Mucosa of rectum (tissue), 2 donors: ENCODE measurements around the gene ZNF527.
A peak's percentile ranks its signal among the peaks of the same experiment; 100 is the strongest.
"Not testable (repeated sequence)": the region's sequence is repeated elsewhere in the genome, so short reads cannot be mapped to it uniquely, and the experiment has no call there.

Source experiments
- H3K27ac ChIP-seq, 2 donors: one replicate each; pipeline ENCODE4 v1.7.0; 2013; ENCODE audit warnings: inconsistent platforms in 2 of 2, low read depth in 2 of 2, low read length in 2 of 2
- H3K27me3 ChIP-seq, 2 donors: one replicate each; pipeline ENCODE4 v1.7.0; 2013; ENCODE audit warnings: low read length in 2 of 2; ENCODE audit not compliant: control insufficient read depth in 2 of 2, insufficient read depth in 2 of 2
- H3K36me3 ChIP-seq, 2 donors: one replicate each; pipeline ENCODE4 v1.7.0; 2013; ENCODE audit warnings: low read length in 2 of 2; ENCODE audit not compliant: control insufficient read depth in 2 of 2, insufficient read depth in 2 of 2
- H3K4me1 ChIP-seq, 2 donors: one replicate each; pipeline ENCODE4 v1.7.0; 2013; ENCODE audit warnings: low read length in 2 of 2, mild to moderate bottlenecking in 1 of 2; ENCODE audit not compliant: control insufficient read depth in 2 of 2, insufficient read depth in 2 of 2
- H3K4me3 ChIP-seq, 2 donors: one replicate each; pipeline ENCODE4 v1.7.0; 2013; ENCODE audit warnings: low read length in 2 of 2
- H3K9ac ChIP-seq, 2 donors: one replicate each; pipeline ENCODE4 v1.7.0; 2013; ENCODE audit warnings: low read length in 2 of 2, low read depth in 1 of 2, mild to moderate bottlenecking in 1 of 2
- H3K9me3 ChIP-seq, 2 donors: one replicate each; pipeline ENCODE4 v1.7.0; 2013; ENCODE audit warnings: low read length in 2 of 2; ENCODE audit not compliant: control insufficient read depth in 2 of 2
- donor health status: healthy.
- donor health status: Normal muscosa, but diverticular disease.

Gene ZNF527

DNA sequence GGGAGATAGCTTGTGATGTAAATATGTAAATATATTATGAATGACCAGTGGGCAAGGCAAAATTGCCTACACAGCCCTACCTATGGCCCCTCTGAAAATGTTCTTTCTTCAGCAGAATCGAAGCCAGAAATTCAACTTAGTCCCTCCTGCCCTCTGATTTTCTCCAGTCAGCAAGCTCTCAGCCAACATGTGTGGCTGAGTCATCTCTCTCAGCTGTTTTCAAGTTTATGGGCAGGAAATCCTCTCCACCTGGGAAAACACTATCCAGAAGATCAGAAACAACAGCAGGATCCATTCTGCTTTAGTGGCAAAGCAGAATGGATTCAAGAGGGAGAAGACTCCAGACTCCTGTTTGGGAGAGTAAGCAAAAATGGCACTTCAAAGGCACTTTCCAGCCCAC, 8.9 kb upstream of the ZNF527 start:
- Histone ChIP-seq H3K9ac (no peak overlapping the region), H3K36me3 (peaks cover 48 to 51% of the 10 kb centered on the region in 2 donors), H3K9me3 (peaks cover 18 to 20% of the 10 kb centered on the region in 2 donors), H3K4me1 (no peaks in the 10 kb centered on the region), H3K27me3 (no peaks in the 10 kb centered on the region), H3K27ac (no peak overlapping the region), H3K4me3 (no peak overlapping the region)

DNA sequence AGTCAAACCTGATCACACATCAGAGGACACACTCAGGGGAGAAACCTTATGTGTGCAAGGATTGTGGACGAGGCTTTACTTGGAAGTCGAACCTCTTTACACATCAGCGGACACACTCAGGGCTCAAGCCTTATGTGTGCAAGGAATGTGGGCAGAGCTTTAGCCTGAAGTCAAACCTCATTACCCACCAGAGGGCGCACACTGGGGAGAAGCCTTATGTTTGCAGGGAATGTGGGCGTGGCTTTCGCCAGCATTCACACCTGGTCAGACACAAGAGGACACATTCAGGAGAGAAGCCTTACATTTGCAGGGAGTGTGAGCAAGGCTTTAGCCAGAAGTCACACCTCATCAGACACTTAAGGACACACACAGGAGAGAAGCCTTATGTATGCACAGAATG, 8.2 kb upstream of the ZNF527 start:
- Histone ChIP-seq H3K36me3 (peaks cover 44 to 47% of the 10 kb centered on the region in 2 donors), H3K4me3 (no peak overlapping the region), H3K4me1 (no peaks in the 10 kb centered on the region), H3K9me3 (peaks cover 18 to 20% of the 10 kb centered on the region in 2 donors), H3K9ac (no peak overlapping the region), H3K27me3 (no peaks in the 10 kb centered on the region), H3K27ac (no peak overlapping the region)

DNA sequence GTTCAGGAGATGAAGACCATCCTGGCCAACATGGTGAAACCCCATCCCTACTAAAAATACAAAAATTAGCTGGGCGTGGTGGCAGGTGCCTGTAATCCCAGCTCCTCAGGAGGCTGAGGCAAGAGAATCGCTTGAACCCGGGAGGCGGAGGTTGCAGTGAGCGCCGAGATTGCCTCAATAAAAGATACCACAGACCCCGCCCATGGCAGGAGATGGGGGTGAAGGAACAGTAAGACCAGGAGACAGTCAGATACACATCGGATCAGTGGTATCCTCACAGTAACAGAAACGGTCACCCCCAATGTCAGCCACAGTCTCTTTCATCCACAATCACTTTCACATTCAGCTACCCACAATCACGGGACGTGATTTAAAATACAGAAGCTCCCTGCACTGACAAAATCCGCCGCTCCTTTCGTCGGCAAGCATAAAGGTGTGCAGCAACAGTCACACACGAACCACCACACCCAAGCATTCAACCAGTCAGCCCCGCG, 466 bp upstream of the ZNF527 start:
- not testable (repeated sequence) for H3K9me3 ChIP-seq, H3K27me3 ChIP-seq, H3K4me1 ChIP-seq, H3K36me3 ChIP-seq
- peak overlapping the region; percentile 60 to 85 for H3K9ac ChIP-seq
- peak overlapping the region; percentile 84 to 85 for H3K27ac ChIP-seq
- peak overlapping the region; percentile 73 to 90 for H3K4me3 ChIP-seq

DNA sequence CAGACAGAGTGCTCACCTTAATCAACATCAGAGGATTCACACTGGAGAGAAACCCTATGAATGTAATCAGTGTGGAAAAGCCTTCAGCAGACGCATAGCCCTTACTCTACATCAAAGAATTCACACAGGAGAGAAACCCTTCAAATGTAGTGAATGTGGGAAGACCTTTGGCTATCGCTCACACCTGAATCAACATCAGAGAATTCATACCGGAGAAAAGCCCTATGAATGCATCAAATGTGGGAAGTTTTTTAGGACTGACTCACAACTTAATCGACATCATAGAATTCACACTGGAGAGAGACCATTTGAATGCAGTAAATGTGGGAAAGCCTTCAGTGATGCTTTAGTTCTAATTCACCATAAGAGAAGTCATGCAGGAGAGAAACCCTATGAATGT, 18.3 kb downstream of the ZNF527 start:
- no peak overlapping the region for H3K27ac ChIP-seq
- no peak overlapping the region for H3K4me3 ChIP-seq
- H3K9me3 ChIP-seq: peaks cover 54 to 71% of the 10 kb centered on the region in 2 donors
- H3K36me3 ChIP-seq: peaks cover 37 to 39% of the 10 kb centered on the region in 2 donors
- no peak overlapping the region for H3K9ac ChIP-seq
- H3K4me1 ChIP-seq: no peaks in the 10 kb centered on the region
- no peaks in the 10 kb centered on the region for H3K27me3 ChIP-seq

DNA sequence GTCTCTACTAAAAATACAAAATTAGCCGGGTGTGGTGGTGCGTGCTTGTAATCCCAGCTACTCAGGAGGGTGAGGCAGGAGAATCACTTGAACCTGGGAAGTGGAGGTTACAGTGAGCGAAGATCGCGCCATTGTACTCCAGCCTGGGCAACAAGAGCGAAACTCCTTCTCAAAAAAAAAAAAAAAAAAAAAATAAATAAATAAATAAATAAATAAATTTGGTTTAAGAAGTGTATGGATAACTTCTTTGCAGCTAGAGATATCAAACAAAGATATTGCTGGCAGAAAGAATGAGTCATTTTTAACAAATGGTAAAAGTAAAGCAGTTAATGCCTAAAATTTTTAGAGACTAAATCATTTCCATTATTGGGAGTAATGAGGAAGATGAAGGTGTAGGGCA, 20.5 kb downstream of the ZNF527 start:
- H3K4me3 ChIP-seq, H3K9ac ChIP-seq, H3K27ac ChIP-seq, H3K4me1 ChIP-seq, H3K27me3 ChIP-seq: not testable (repeated sequence)
- peaks cover 23 to 24% of the 10 kb centered on the region in 2 donors for H3K36me3 ChIP-seq
- peaks cover 39 to 60% of the 10 kb centered on the region in 2 donors for H3K9me3 ChIP-seq

DNA sequence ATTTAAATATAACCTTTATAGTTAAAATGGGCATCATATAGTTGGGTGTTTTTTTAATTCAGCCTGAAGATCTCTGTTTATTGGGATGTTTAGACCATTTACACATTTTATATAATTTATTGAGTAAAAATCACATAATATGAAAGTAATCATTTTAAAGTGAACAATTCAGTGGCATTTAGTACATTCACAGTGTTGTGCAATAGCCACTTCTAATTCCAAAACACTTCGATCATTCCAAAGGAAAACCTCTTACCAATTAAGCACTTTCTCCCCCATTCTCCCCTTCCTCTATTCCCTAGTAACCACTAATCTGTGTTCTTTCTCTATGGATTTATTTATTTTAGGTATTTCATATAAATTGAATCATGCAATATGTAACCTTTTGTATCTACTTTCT, 30.2 kb downstream of the ZNF527 start:
- H3K9ac ChIP-seq: no peak overlapping the region
- H3K36me3 ChIP-seq: no peaks in the 10 kb centered on the region
- no peak overlapping the region for H3K27ac ChIP-seq
- H3K4me3 ChIP-seq: no peak overlapping the region
- no peaks in the 10 kb centered on the region for H3K4me1 ChIP-seq
- H3K9me3 ChIP-seq: peaks cover 25 to 26% of the 10 kb centered on the region in 2 donors
- no peaks in the 10 kb centered on the region for H3K27me3 ChIP-seq

DNA sequence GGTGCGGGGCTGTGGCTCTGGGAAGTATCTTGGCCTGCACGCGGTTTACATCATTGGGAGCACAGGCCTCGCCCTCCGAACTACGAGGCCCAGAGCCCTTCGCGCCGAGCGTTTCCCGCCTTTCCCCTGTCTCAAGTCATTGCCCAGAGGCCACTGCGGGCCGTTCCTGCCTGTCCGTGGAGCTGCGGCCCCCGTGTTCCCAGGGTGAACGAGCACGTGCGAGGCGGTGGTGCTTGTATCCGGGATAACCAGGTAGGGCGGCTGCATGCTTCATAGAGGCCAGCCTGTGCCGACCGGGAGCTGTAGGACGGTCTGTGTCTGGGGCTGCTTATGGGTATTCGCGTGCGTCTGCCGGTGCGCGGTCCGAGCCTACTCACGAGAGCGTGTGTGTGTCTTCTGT, 32.5 kb downstream of the ZNF527 start:
- peaks cover 26 to 37% of the 10 kb centered on the region in 2 donors for H3K9me3 ChIP-seq
- no peaks in the 10 kb centered on the region for H3K27me3 ChIP-seq
- H3K27ac ChIP-seq: no peak overlapping the region
- no peak overlapping the region for H3K9ac ChIP-seq
- no peaks in the 10 kb centered on the region for H3K36me3 ChIP-seq
- no peak overlapping the region for H3K4me3 ChIP-seq
- no peaks in the 10 kb centered on the region for H3K4me1 ChIP-seq

DNA sequence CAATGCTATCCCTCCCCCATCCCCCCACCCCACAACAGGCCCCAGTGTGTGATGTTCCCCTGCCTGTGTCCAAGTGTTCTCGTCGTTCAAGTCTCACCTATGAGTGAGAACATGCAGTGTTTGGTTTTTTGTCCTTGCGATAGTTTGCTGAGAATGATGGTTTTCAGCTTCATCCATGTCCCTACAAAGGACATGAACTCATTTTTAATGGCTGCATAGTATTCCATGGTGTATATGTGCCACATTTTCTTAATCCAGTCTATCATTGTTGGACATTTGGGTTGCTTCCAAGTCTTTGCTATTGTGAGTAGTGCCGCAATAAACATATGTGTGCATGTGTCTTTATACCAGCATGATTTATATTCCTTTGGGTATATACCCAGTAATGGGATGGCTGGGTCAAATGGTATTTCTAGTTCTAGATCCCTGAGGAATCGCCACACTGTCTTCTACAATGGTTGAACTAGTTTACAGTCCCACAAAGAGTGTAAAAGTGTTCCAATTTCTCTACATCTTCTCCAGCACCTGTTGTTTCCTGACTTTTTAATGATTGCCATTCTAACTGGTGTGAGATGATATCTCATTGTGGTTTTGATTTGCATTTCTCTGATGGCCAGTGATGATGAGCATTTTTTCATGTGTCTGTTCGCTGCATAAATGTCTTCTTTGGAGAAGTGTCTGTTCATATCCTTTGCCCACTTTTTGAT, 35.4 kb downstream of the ZNF527 start:
- H3K27me3 ChIP-seq, H3K4me3 ChIP-seq, H3K9ac ChIP-seq, H3K36me3 ChIP-seq, H3K4me1 ChIP-seq, H3K27ac ChIP-seq: not testable (repeated sequence)
- peaks cover 38% of the 10 kb centered on the region in 2 donors for H3K9me3 ChIP-seq

DNA sequence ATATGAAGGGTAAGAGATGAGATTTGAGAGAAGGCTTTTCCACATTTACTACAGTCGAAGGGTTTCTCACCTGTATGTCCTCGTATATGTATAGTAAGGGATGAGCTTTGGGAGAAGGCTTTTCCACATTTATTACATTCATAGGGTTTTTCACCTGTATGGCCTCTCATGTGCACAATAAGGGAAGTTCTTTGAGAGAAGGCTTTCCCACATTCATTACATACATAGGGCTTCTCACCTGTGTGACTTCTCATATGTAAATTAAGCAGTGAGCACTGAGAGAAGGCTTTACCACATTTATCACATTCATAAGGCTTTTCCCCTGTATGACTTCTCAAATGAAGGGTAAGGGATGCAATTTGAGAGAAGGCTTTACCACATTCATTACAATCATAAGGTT, 41.8 kb downstream of the ZNF527 start:
- Histone ChIP-seq H3K4me1 (no peaks in the 10 kb centered on the region), H3K4me3 (peak overlapping the region; percentile 11 to 43)

DNA sequence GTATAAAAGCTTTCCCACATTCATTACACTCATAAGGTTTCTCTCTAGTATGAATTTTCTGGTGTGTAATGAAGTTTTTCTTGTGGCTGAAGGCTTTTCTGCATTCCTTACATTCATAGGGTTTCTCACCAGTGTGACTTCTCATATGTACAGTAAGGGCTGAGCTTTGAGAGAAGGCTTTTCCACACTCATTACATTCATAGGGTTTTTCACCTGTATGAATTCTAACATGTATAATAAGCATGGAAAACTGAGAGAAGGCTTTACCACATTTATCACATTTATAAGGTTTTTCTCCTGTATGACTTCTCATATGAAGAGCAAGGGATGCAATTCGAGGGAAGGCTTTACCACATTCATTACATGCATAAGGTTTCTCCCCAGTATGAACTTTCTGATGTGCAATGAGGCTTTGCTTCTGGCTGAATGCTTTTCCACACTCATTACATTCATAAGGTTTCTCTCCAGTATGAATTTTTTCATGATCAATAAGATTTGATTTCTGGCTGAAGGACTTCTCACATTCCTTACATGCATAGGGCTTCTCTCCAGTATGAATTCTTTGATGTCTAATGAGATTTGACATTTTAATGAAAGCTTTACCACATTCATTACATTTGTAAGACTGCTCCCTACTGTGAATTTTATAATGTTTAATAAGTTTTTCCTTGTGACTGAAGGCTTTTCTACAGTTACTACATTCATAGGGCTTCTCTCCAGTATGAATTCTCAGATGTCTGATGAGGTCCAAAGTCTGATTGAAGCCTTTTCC, 42.6 kb downstream of the ZNF527 start:
- peaks cover 43 to 57% of the 10 kb centered on the region in 2 donors for H3K9me3 ChIP-seq
- no peaks in the 10 kb centered on the region for H3K27me3 ChIP-seq
- no peak overlapping the region for H3K9ac ChIP-seq
- no peak overlapping the region for H3K27ac ChIP-seq
- H3K4me1 ChIP-seq: no peaks in the 10 kb centered on the region
- peaks cover 4 to 8% of the 10 kb centered on the region in 2 donors for H3K36me3 ChIP-seq
- H3K4me3 ChIP-seq: no peak overlapping the region

More for the DNA sequence above, 41.8 kb downstream of the ZNF527 start:
- peaks cover 43 to 57% of the 10 kb centered on the region in 2 donors for H3K9me3 ChIP-seq
- no peak overlapping the region for H3K27ac ChIP-seq
- H3K9ac ChIP-seq: no peak overlapping the region
- H3K27me3 ChIP-seq: no peaks in the 10 kb centered on the region
- H3K36me3 ChIP-seq: peaks cover 4 to 8% of the 10 kb centered on the region in 2 donors
